Endothelial cell of umbilical vein (primary cell): ENCODE data around the gene TRIM59.

Experiments used
- EZH2 ChIP-seq: IDR thresholded peaks from 2 replicates; pipeline ENCODE4 v1.6.1; 2012; ENCODE audit warnings: borderline replicate concordance, low read depth, mild to moderate bottlenecking, moderate library complexity, low read length, inconsistent platforms; ENCODE audit not compliant: severe bottlenecking
- GATA2 ChIP-seq: IDR thresholded peaks from 2 replicates; pipeline ENCODE4 v1.7.0; 2011; ENCODE audit warnings: low read depth, mild to moderate bottlenecking, moderate library complexity, mixed read lengths, low read length; ENCODE audit not compliant: insufficient read length, insufficient read depth
- MYC ChIP-seq: IDR thresholded peaks from one replicate; pipeline ENCODE4 v1.6.1; 2011; ENCODE audit warnings: mild to moderate bottlenecking, low read depth, low read length
- POLR2A ChIP-seq: IDR thresholded peaks from 2 replicates; pipeline ENCODE4 v1.6.1; 2012; ENCODE audit warnings: low read depth, mild to moderate bottlenecking, control low read depth, low read length
- POLR2AphosphoS5 ChIP-seq: IDR thresholded peaks from 2 replicates; pipeline ENCODE4 v1.6.1; 2012; ENCODE audit warnings: low read depth, mild to moderate bottlenecking, control low read depth, low read length, moderate library complexity; ENCODE audit not compliant: insufficient read depth
- TF ChIP-seq, protein P1 (sequence below): IDR thresholded peaks from 2 replicates; pipeline ENCODE4 v1.6.1; 2011; ENCODE audit not compliant: insufficient read depth, insufficient read length
- TF ChIP-seq, protein P2 (sequence below), 2 donors: IDR thresholded peaks; 1 replicate in 1 of 2; 2 replicates in 1 of 2; pipeline ENCODE4 v1.5.1; 2011; ENCODE audit warnings: low read length in 2 of 2, mild to moderate bottlenecking in 2 of 2, moderate library complexity in 2 of 2, control low read depth in 1 of 2, inconsistent platforms in 1 of 2, low read depth in 1 of 2; ENCODE audit not compliant: insufficient read depth in 1 of 2; ENCODE audit errors: extremely low read depth in 1 of 2

DNA sequence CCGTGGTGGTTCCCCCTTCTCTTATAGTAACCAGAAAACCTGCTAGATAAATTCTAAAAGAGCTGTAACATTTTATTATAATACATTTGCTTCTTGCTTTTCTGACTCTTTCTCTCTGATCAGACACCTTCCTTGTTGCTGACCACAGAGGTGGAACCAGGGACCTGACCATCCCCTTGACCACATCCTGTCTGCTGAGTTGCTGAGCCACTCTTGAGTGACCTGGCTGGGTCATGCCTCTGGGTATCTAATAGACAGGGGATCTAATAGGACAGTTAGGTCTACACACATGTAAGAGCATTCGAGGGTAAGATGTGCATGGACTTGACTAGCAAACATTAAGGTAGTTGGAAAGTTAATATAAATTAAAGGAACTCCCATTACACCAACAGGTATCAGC lies 22.8 kb upstream of the TRIM59 start:
- TF ChIP-seq, protein P1, sequence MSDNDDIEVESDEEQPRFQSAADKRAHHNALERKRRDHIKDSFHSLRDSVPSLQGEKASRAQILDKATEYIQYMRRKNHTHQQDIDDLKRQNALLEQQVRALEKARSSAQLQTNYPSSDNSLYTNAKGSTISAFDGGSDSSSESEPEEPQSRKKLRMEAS, result no peak
- TF ChIP-seq MYC, result no peak
- TF ChIP-seq, protein P2, sequence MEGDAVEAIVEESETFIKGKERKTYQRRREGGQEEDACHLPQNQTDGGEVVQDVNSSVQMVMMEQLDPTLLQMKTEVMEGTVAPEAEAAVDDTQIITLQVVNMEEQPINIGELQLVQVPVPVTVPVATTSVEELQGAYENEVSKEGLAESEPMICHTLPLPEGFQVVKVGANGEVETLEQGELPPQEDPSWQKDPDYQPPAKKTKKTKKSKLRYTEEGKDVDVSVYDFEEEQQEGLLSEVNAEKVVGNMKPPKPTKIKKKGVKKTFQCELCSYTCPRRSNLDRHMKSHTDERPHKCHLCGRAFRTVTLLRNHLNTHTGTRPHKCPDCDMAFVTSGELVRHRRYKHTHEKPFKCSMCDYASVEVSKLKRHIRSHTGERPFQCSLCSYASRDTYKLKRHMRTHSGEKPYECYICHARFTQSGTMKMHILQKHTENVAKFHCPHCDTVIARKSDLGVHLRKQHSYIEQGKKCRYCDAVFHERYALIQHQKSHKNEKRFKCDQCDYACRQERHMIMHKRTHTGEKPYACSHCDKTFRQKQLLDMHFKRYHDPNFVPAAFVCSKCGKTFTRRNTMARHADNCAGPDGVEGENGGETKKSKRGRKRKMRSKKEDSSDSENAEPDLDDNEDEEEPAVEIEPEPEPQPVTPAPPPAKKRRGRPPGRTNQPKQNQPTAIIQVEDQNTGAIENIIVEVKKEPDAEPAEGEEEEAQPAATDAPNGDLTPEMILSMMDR (IDR thresholded peaks at IDR 0.05; ENCODE audit: extremely low read depth in 1 of 2, insufficient read depth in 1 of 2, low read depth in 1 of 2, low read length in 2 of 2), result no peak
- no peak for TF ChIP-seq EZH2
- no peak for TF ChIP-seq GATA2
- TF ChIP-seq POLR2AphosphoS5, result no peak
- TF ChIP-seq POLR2A, result no peak
